Retinal pigment epithelial cell (primary cell): ENCODE data around the gene FAM156A.
A peak's percentile ranks its signal among the peaks of the same experiment; 100 is the strongest.
"Not testable (repeated sequence)": the region's sequence is repeated elsewhere in the genome, so short reads cannot be mapped to it uniquely, and the experiment has no call there.

Experiments used
- DNase-seq: peaks from one replicate; pipeline ENCODE4 v3.0.0-alpha.2; 2010; ENCODE audit warnings: low read depth
- H3K4me3 ChIP-seq: 2 replicates; pipeline ENCODE4 v1.5.1; 2011; ENCODE audit warnings: mild to moderate bottlenecking, low read length, control low read depth, moderate library complexity
- CTCF ChIP-seq: conservative IDR thresholded peaks from 2 replicates; pipeline ENCODE4 v1.5.1; 2011; ENCODE audit warnings: low read depth, low read length, control low read depth, inconsistent platforms

The FAM156A gene

GRCh38 chrX:52935470-52935784, 22.9 kb downstream of the FAM156A start:
- not testable (repeated sequence) for DNase-seq
- H3K4me3 ChIP-seq: peak overlapping the region; percentile 87
- TF ChIP-seq CTCF: peak; percentile 5

GRCh38 chrX:52934704-52935469, 23.4 kb downstream of the FAM156A start:
- peak; percentile 81 for DNase-seq
- TF ChIP-seq CTCF: peak; percentile 81
- H3K4me3 ChIP-seq: peak overlapping the region; percentile 87

- no peak for TF ChIP-seq CTCF
- H3K4me3 ChIP-seq: peak overlapping the region; percentile 87
- no peak for DNase-seq
These were observed 24.2 kb downstream of the FAM156A start for GRCh38 chrX:52933976-52934703.

- TF ChIP-seq CTCF: no peak
- no peak for DNase-seq
These were observed 25.1 kb downstream of the FAM156A start for GRCh38 chrX:52933213-52933612.

GRCh38 chrX:52930214-52930613, 28.1 kb downstream of the FAM156A start:
- DNase-seq, H3K4me3 ChIP-seq: not testable (repeated sequence)

More at GRCh38 chrX:52933213-52933612, 25.1 kb downstream of the FAM156A start:
- H3K4me3 ChIP-seq: no peak overlapping the region

- H3K4me3 ChIP-seq: no peak overlapping the region
- DNase-seq: no peak
- TF ChIP-seq CTCF: no peak
These were observed 34.5 kb downstream of the FAM156A start for GRCh38 chrX:52923781-52924241.

- not testable (repeated sequence) for DNase-seq, H3K4me3 ChIP-seq
These were observed 43.6 kb downstream of the FAM156A start for GRCh38 chrX:52914704-52915103.

- not testable (repeated sequence) for H3K4me3 ChIP-seq, DNase-seq
These were observed 44.6 kb downstream of the FAM156A start for GRCh38 chrX:52913681-52914080.

- not testable (repeated sequence) for DNase-seq, H3K4me3 ChIP-seq
These were observed 48.9 kb downstream of the FAM156A start for GRCh38 chrX:52909313-52909969.

GRCh38 chrX:52907900-52908299, 50.4 kb downstream of the FAM156A start:
- DNase-seq, H3K4me3 ChIP-seq: not testable (repeated sequence)

- DNase-seq, H3K4me3 ChIP-seq: not testable (repeated sequence)
These were observed 51.2 kb downstream of the FAM156A start for GRCh38 chrX:52907137-52907536.

GRCh38 chrX:52906072-52906471, 52.2 kb downstream of the FAM156A start:
- not testable (repeated sequence) for H3K4me3 ChIP-seq, DNase-seq

GRCh38 chrX:52905531-52905930, 52.8 kb downstream of the FAM156A start:
- not testable (repeated sequence) for H3K4me3 ChIP-seq, DNase-seq
